Neural progenitor cell (in vitro differentiated cells): ENCODE measurements around the gene NFKBIA. TPM values are rescaled to one million over a fixed set of nuclear protein-coding genes. Genes with fewer than 3 reads are reported as not detected.

ENCODE experiments used
- DNase-seq: peaks from one replicate; pipeline ENCODE4 v3.0.0-alpha.2; 2016; ENCODE audit warnings: low spot score
- H2AFZ ChIP-seq: fragments of 200-600 bp; sonication (generic); replicated peaks from 2 replicates; pipeline ENCODE4 v1.6.1; 2016; ENCODE audit warnings: antibody characterized with exemption
- H3F3A ChIP-seq: fragments of 200-600 bp; sonication (generic); 2 replicates; pipeline ENCODE4 v1.6.1; 2016; ENCODE audit warnings: antibody characterized with exemption, low read depth
- H3K27ac ChIP-seq: fragments of 200-600 bp; sonication (generic); 2 replicates; pipeline ENCODE4 v1.5.1; 2016; ENCODE audit warnings: mild to moderate bottlenecking
- H3K27me3 ChIP-seq: fragments of 200-600 bp; sonication (generic); 2 replicates; pipeline ENCODE4 v1.6.1; 2016; ENCODE audit warnings: mild to moderate bottlenecking, moderate library complexity
- H3K36me3 ChIP-seq: fragments of 200-600 bp; sonication (generic); 2 replicates; pipeline ENCODE4 v1.5.1; 2016
- H3K4me1 ChIP-seq: fragments of 200-600 bp; sonication (generic); 2 replicates; pipeline ENCODE4 v1.6.1; 2016; ENCODE audit warnings: mixed run types
- H3K4me2 ChIP-seq: fragments of 200-600 bp; sonication (generic); 2 replicates; pipeline ENCODE4 v1.6.1; 2016
- H3K4me3 ChIP-seq: fragments of 200-600 bp; sonication (generic); 2 replicates; pipeline ENCODE4 v1.5.1; 2016
- H3K79me2 ChIP-seq: fragments of 200-600 bp; sonication (generic); 2 replicates; pipeline ENCODE4 v1.6.1; 2016; ENCODE audit warnings: low read depth
- H3K9ac ChIP-seq: fragments of 200-600 bp; sonication (generic); 2 replicates; pipeline ENCODE4 v1.6.1; 2016
- H3K9me3 ChIP-seq: fragments of 200-600 bp; sonication (generic); 2 replicates; pipeline ENCODE4 v1.5.1; 2016; ENCODE audit warnings: low read depth
- H4K20me1 ChIP-seq: fragments of 200-600 bp; sonication (generic); 2 replicates; pipeline ENCODE4 v1.6.1; 2016; ENCODE audit warnings: low read depth
- H3K27ac Mint-ChIP-seq: 3 replicates; pipeline ENCODE4 v1.8.0; 2021; ENCODE audit warnings: mixed read lengths
- H3K27me3 Mint-ChIP-seq: 2 replicates; pipeline ENCODE4 v1.8.0; 2022; ENCODE audit warnings: low read depth, mild to moderate bottlenecking, inconsistent platforms, moderate library complexity, mixed read lengths; ENCODE audit not compliant: insufficient read depth
- H3K36me3 Mint-ChIP-seq: 3 replicates; pipeline ENCODE4 v1.8.0; 2021; ENCODE audit warnings: mixed read lengths
- H3K4me1 Mint-ChIP-seq: 3 replicates; pipeline ENCODE4 v1.8.0; 2021; ENCODE audit warnings: mixed read lengths
- H3K4me3 Mint-ChIP-seq: 3 replicates; pipeline ENCODE4 v1.8.0; 2021; ENCODE audit warnings: mild to moderate bottlenecking, moderate library complexity, mixed read lengths
- H3K9me3 Mint-ChIP-seq: 3 replicates; pipeline ENCODE4 v1.8.0; 2020; ENCODE audit warnings: mixed read lengths
- CTCF ChIP-seq: fragments of 200-600 bp; sonication (generic); IDR thresholded peaks from 2 replicates; pipeline ENCODE4 v1.5.1; 2017; ENCODE audit warnings: antibody characterized with exemption, mild to moderate bottlenecking
- EZH2 ChIP-seq: fragments of 200-600 bp; sonication (generic); IDR thresholded peaks from 2 replicates; pipeline ENCODE4 v1.6.1; 2017; ENCODE audit warnings: antibody characterized with exemption, mild to moderate bottlenecking, moderate library complexity
- EZH2phosphoT487 ChIP-seq: fragments of 200-600 bp; sonication (generic); IDR thresholded peaks from 2 replicates; pipeline ENCODE4 v1.6.1; 2017; ENCODE audit warnings: antibody characterized with exemption
- total RNA-seq: library from RNA; depleted of rRNA; stranded (reverse); fragments of >200 nt; gene quantifications from 2 replicates; pipeline ENCODE4 v1.2.3, GENCODE V29; 2015; ENCODE audit warnings: low replicate concordance

NFKBIA gene
- total RNA-seq, 1 donor from 2014 or later, result 26.4 TPM

GRCh38 chr14:35412272-35413056 lies 7.9 kb upstream of the NFKBIA start:
- Histone ChIP-seq H3K4me1 (no peaks in the 10 kb centered on the region), H3K79me2 (no peaks in the 10 kb centered on the region), H3K27ac (no peak overlapping the region), H2AFZ (peak overlapping the region; percentile 74), H3F3A (no peaks in the 10 kb centered on the region), H3K27me3 (no peaks in the 10 kb centered on the region), H3K4me2 (no peak overlapping the region), H3K9ac (no peak overlapping the region), H3K4me3 (no peak overlapping the region), H4K20me1 (no peaks in the 10 kb centered on the region), H3K9me3 (no peaks in the 10 kb centered on the region), H3K36me3 (no peaks in the 10 kb centered on the region)
- DNase-seq, result no peak
- peak overlapping the region; percentile 68 for H3K27ac Mint-ChIP-seq
- TF ChIP-seq CTCF (no peak), EZH2phosphoT487 (no peak), EZH2 (no peak)
- peaks cover 11% of the 10 kb centered on the region for H3K4me1 Mint-ChIP-seq
- no peaks in the 10 kb centered on the region for H3K36me3 Mint-ChIP-seq
- H3K27me3 Mint-ChIP-seq, result peaks cover 4% of the 10 kb centered on the region
- H3K4me3 Mint-ChIP-seq, result no peak overlapping the region
- no peaks in the 10 kb centered on the region for H3K9me3 Mint-ChIP-seq

GRCh38 chr14:35410858-35411257 lies 6.3 kb upstream of the NFKBIA start:
- H3K27me3 Mint-ChIP-seq, result no peaks in the 10 kb centered on the region
- H3K4me1 Mint-ChIP-seq, result peaks cover 19% of the 10 kb centered on the region
- no peaks in the 10 kb centered on the region for H3K27me3 ChIP-seq
- H4K20me1 ChIP-seq, result no peaks in the 10 kb centered on the region
- H3K36me3 Mint-ChIP-seq, result no peaks in the 10 kb centered on the region
- no peaks in the 10 kb centered on the region for H3K9me3 Mint-ChIP-seq
- no peak overlapping the region for H3K4me3 Mint-ChIP-seq
- H2AFZ ChIP-seq, result no peak overlapping the region
- peaks cover 2% of the 10 kb centered on the region for H3K4me1 ChIP-seq
- no peaks in the 10 kb centered on the region for H3K79me2 ChIP-seq
- H3K4me3 ChIP-seq, result no peak overlapping the region
- no peak for TF ChIP-seq EZH2
- TF ChIP-seq CTCF, result no peak
- no peak for TF ChIP-seq EZH2phosphoT487
- no peaks in the 10 kb centered on the region for H3K9me3 ChIP-seq
- H3K27ac ChIP-seq, result no peak overlapping the region
- peaks cover 5% of the 10 kb centered on the region for H3F3A ChIP-seq
- no peak overlapping the region for H3K27ac Mint-ChIP-seq
- no peak for DNase-seq
- H3K4me2 ChIP-seq, result no peak overlapping the region
- no peak overlapping the region for H3K9ac ChIP-seq
- no peaks in the 10 kb centered on the region for H3K36me3 ChIP-seq

- H3K27me3 ChIP-seq, result no peaks in the 10 kb centered on the region
- no peaks in the 10 kb centered on the region for H4K20me1 ChIP-seq
- peaks cover 18% of the 10 kb centered on the region for H3F3A ChIP-seq
- Mint-ChIP-seq H3K36me3 (no peaks in the 10 kb centered on the region), H3K27me3 (no peaks in the 10 kb centered on the region), H3K27ac (no peak overlapping the region), H3K4me1 (peaks cover 25% of the 10 kb centered on the region), H3K9me3 (no peaks in the 10 kb centered on the region), H3K4me3 (no peak overlapping the region)
- peaks cover 7% of the 10 kb centered on the region for H3K4me1 ChIP-seq
- TF ChIP-seq EZH2phosphoT487 (no peak), CTCF (no peak), EZH2 (no peak)
- H3K4me3 ChIP-seq, result no peak overlapping the region
- H3K27ac ChIP-seq, result no peak overlapping the region
- H3K9me3 ChIP-seq, result no peaks in the 10 kb centered on the region
- no peak for DNase-seq
- no peak overlapping the region for H3K9ac ChIP-seq
- H3K4me2 ChIP-seq, result no peak overlapping the region
- H2AFZ ChIP-seq, result no peak overlapping the region
- H3K36me3 ChIP-seq, result no peaks in the 10 kb centered on the region
- H3K79me2 ChIP-seq, result no peaks in the 10 kb centered on the region
Measured at GRCh38 chr14:35409595-35409994, 5.0 kb upstream of the NFKBIA start.
